DMS153 treated with DMSO at 0.1 percent for 48 hours (cell line): ENCODE measurements around the gene SLIT3.

ENCODE experiments used
- DNase-seq: peaks from one replicate; lab custom pipeline; 2025; ENCODE audit not compliant: unreplicated experiment; lab: John Stamatoyannopoulos, UW

SLIT3 gene

DNA sequence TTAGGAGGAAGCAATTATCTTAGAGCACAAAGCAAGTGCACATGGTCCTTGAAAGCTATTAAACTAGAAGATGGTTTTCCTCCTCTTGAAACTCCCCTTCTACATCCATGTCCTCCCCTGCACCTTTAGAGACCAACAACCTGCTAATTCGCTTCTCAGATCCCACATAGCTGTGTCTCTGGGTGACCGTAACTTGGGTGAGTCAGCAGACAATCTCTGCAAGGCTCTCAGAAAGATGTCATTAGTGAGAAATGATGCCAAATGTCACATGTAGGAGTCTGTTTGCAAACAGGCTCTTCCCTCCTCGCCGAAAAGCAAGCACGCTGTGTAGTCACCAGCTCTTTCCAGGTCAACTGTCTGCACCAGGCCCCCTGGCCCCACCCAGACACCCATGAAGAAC is 291.8 kb downstream of the SLIT3 start:
- no peak for DNase-seq

DNA sequence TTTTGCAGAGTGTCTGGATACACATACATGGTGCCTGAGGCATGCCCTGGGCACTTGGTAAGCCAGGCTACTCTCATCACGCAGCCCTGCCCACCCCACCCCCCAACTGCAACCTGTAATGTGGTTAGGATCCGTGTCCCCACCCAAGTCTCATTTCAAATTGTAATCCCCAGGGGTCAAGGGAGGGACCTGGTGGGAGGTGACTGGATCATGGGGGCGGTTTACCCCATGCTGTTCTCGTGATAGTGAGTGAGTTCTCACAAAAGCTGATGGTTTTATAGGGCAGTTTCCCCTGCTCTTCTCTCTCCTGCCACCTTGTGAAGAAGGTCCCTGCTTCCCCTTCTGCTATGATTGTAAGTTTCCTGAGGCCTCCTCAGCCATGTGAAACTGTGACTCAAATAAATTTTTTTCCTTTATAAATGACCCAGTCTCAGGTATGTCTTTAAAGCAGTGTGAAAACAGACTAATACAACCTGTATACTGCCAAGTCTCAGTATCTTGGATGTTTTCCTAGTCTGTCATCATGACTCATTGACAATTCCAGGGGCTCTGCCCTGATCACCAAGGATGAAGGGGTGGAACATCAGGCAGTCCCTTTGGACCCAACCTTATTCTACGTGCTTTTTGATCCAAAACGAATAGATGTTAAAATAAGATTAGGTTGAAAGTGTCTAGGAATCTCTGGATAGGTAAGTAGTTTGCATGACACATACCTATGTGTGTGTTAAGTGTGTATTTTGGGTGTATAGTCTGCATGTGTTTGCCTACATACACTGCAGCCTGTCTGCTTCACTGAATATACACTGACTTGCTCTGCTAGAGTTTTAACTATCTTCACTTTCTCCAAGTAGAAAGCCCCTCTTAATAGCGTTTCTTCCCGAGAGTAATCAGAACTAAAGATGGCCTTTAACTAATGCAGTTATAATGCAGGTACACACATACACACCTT is 293.8 kb downstream of the SLIT3 start:
- no peak for DNase-seq

DNA sequence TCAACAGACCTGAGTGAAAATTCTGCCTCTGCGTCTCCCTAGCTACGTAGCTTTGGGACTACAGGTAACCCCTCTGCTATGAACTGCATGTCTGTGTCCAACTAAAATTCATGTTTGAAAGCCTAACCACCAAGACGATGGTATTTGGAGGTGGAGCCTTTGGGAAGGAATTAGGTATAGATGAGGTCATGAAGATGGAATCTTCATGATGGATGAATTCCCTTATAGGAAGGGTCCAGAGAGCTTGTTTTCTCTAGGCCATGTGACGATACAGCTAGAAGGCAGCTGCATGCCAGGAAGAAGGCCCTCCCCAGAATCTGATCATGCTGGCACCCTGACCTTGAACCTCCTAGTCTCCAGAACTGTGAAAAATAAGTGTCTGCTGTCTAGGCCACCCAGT is 296.4 kb downstream of the SLIT3 start:
- no peak for DNase-seq

DNA sequence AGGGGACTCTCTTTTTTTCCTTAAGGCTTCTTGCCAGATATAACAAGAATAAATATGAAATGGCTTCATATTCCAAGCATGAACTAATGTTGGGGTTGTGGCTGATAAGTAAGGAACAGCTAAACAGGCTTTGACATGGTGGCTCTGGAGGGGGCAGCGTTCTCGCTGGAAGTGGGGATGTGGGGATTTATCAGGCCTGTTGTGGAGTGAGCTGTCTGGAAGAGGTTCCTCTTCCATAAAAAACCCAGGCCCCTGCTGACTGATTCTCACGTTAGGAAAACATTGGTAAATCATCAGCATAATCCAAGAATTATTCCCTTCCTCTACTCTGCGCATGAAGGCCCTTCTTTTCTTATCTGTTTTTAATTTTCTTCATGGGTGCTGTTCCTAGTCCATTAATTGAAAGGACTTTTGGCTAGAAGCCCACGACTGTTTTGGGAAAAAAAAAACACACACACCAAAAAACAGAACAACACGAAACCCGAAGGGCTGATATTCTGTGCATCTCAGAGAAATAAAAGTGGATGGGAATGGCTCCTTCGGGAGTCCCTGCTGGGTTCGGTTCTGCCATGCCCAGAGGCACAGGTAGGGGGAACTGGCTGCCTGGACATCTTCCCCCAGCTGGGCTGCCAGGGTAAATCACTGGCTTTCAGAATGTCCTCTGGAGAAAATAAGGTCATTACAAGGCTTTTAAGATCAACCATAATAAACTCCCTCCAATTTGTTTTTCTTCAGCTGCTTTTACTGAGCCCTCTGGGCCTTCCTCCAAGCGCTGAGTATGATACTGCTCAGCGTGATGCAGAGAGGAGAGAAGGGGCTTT is 297.0 kb downstream of the SLIT3 start:
- DNase-seq = no peak

DNA sequence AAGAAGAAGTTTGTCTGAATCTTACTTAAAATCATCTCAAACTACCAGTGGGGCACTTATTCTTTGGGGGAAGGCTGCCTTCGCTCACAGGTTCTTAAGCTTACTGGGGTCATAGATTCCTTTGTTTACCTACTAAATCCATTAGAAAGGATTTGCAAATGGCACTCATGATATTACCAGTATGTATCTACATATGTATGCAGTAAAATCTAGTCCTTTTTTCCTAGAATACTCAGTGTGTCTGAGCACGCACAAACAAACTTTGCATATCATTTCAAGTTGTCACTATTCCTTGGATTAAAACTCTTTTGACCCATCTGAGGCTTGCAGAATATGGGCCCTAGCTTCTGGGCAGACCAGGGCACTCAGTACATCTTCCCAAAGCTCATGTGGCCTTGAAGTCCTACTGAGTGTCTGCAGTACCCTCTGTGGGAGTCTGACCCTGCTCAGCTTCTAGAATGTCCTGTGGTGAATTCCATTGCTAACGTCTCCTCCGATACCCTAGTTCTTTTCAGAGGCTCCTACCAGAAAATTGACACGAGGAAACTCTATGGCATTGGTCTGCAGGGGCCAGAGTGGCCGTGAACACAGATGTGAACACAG is 297.9 kb downstream of the SLIT3 start:
- no peak for DNase-seq

DNA sequence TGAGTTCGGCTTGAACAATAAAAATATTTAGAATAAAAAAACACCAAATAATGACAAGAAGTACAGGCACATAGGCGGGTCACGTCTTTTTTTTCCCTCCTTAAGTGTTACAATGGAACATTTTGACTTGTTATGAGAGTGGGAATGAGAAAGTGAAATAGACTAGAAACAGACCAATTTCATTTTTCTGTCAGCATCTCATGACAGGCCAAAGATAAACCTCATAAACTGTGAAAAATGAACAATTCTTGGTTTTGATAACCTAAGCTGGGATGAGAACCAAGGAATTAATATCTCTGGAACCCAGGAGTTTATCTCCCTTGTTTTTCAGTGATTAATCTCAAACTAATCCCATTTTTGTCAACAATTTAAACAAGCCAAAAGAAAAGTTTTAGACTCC is 299.5 kb downstream of the SLIT3 start:
- no peak for DNase-seq

DNA sequence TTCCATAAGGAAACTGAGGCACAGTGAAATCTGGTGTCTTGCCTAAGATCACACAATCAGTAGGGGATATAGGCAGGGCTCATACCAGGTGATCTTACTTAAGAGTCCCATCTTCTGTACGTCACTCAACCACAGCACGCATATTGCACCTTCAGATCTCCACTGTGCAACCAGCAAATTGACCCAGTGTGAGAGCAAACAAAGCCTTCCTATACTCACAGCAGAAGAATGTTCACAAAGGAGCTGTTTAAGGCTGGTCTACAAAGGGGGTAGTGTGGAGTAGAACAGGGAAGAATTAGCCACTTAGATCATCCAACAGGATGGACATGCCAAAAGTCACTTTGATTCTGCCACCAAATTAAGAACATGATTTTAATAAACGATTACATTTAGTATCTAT is 305.9 kb downstream of the SLIT3 start:
- no peak for DNase-seq

DNA sequence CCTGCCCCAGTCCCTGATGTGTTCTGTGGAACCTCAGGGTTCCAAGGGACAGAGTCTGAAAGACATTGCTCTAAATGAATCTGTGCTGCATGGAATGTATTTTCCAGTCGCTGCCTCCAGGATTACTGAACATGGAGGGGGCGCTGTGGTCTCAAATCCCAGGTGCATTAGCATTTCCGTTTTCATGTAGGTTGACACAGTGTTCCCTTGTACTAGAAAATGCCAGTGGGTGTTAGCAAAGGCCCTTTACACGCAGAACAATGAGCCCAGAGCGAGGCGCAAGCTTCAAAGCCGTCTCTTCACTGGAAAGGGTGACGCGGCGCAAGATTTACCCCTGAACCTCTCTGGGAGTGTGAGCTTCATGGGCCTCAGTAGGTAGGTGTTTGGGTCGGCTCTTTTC is 308.3 kb downstream of the SLIT3 start:
- DNase-seq = no peak

DNA sequence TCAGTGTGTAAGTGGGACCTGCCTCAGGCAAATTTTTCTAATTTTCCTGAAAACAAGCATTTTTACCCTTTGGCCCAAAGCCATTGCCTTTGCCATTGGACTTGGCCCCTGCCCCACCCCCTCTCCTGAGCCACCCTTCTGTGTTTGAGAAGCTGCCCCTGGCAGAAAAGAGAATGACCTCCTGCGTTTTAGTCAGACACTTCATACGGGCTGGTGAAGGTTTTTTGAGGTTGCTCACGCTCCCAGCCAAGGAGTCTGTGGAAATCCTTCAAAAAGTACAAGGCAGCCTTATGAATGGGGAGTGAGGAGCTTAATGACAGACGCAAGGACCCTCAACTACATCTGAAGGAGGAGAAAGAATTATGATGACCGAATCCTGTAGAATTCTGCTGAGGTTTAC is 308.9 kb downstream of the SLIT3 start:
- DNase-seq = no peak

DNA sequence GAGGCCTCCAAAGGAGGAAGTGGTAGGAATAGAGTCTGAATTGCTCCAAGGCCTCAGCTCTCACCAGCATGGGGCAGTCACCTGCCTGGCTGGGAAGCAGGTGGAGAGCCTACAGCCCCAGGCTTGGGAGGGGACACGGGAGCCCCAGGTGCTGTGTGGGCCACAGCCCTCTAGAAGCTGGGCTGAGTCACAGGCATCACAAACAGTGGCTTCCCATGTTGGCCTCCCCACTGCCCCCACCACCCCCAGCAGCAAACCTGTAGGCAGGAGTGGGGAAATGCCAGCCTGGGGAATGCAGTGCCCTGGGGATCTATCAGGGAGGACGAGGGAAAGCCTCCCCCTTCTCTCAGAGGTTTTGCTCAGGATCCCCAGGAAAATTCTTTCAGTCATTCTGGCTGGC is 309.6 kb downstream of the SLIT3 start:
- DNase-seq = no peak

DNA sequence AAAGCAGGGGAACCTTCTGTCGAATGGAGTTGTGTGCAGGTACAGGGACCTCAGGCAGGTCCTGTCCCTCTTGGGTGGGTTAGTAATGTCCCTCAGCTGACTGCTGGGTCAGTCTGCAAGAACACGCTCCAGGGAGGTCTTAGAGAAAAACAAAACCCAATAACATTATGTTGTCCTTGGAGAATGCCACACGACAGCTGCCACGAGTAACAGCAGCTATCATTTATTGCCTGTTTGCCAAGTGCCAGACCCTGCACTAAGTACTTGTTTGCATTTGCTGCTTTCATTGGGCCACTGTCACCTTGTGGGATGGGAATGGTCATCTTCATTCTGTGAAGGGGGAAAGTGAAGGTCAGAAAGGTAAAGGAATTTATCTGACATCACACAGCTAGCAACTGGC is 310.3 kb downstream of the SLIT3 start:
- no peak for DNase-seq

DNA sequence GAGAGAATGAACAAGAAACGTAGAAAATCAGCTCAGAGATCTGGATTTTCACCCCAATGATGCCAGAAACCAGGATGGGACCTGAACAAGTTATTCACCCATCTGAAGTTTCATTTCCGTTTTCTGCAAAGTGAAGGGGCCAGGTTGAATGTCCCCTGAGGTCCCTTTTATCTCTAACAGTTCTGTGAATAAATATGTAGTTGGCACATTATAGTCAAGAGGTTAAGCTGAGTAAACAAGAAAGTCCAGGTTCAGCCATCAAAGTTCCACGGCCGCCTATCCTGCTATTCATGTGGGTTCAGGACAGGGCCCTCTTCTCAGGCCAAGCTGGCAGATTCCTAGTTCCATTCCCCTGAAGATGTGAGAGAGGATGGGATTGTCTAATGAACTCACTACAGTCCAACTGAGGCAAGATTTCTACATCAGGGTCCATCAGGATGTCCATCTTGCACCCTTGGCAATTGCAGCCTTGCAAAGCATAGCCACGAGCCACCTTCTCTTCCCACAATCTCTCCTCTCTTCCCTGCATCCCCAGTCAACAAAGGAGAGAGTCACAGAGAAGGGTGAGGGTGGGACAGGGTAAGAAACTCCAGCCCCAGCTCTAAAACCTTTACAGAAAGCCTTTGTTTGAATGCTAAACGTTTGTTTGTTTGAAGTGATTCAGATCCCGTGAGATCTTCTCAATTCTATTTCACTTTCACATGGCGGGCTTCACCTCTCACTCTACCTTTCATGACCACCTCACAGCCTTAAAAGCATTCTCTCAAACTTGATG is 311.0 kb downstream of the SLIT3 start:
- no peak for DNase-seq

DNA sequence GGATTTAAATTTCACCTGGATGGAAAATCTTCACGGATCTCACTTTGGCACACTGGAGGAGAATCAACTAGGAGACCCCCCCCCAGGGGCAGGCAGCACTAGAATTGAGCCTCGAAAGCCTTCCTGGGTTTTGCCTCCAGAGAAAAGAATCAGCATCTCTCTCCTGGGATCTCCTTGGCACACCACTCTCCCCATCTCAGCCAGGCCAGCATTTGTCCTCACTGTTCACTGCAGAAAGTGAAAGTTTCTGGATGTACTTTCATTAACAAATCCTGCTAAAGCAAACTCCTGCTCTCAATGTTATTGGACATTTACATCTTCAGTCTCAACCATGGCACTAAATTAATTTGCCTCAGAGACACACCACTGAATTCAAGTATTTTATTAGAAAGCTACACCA is 312.2 kb downstream of the SLIT3 start:
- no peak for DNase-seq

DNA sequence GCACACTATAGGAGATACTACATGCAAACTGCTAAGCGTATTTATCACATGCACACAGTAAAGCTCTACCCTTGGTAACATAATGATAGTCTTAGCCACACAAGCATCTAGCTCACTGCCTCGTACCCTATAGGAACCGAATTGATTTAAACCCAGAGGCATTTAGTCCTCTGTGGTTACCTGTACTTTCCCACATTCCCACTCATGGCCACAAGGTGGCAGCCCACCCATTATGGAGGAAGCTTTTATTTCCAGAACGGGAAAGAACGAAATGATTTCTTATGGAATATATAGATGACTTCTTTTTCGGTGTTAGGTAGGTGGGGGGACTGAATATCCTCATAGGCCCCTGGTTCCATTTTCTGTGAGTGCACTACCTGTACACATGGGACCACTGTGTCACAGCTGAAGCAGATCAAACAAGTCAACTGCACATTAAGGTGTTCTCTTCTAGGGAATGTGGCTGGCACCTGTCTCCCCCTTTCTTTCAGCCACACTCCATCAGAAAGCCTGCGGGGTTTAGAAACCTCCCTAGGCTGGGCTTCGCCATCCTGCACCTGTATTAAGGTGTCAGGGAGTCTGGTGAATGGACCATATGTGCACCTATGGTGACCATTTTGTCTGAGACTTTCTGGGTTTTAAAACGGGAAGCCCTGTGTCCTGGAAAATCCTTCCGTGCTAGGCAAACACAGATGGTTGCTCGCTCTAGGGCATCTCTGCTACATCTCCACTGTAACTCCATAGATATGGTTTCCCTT is 313.2 kb downstream of the SLIT3 start:
- no peak for DNase-seq

DNA sequence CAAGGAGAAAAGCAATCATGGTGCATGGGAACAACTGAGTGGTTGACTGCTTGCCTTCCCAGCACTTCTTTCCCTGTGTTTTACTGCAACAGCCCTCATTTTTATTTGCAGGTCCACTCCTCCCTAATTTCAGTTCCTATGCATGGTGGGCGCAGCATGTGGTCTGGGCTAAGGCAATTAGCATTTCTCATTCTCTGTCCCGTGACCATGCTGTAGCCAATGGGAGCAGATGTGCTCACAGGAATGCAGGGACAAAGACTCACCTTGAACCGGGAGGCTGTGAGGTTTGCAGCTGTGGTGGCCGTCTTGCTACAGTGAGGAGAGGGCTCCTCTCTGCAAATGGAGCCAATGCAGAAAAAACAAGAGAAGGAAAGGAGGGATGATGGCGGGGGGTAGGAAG is 315.5 kb downstream of the SLIT3 start:
- no peak for DNase-seq

DNA sequence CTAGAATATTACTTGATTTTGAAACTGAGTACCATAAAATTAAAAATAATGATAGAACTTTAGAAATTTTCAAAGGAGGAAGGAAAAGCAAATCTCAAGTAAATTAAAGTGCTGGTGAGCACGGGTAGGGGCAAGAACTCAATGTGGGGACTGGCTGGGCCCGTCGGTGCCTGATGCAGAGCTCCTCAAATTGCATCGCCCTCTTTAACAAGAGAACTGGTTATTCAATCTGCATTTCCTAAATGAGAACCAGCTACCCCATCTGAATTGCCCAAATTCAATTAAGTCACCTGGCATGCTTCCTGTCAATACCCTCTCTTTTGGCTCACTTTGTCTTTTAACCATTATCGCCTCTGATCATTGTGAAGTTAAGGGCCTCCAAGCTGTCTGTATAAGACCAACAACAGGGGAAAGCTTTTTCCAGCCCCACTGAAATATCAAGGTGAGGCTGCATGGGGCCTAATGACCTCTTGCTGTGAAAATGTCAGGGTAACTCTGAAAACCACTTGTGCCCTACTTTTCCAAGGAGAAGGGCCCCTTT is 316.7 kb downstream of the SLIT3 start:
- no peak for DNase-seq

DNA sequence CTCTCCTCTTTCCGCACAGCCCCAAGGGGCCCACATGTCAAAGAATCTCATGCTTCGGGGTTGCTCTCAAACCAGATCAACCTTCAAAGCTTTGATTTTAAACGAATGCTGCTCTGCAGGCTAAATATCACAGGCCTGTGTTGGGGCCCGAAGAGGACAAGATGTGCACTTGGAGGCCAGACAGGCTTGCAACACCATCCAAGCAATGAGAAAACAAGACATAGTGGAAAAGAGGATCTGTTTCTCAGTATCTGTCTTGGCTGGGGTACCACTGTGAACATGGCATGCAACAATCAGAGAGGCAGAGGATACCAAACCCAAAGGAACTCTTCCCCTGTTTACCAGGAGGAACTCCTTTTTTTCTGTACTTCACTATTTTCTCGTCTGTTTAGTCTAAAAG is 321.8 kb downstream of the SLIT3 start:
- no peak for DNase-seq

DNA sequence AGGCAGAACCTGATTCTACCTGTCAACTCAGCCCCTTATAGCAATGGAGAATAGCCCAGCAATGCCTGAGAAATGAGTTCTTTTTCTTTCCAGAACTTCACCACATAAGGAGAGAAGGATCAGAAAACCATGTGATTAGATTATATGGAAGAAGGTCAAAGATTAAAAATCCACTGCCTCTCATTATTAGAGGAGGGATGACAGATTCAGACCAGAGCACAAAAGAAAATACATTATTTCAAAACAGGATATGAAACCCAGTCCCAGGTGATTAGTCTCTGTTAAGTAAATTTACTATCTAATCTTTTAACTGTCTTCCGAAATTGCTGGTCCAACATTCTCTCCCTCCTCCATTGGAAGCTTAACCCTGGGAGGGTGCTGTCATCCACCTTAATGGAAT is 322.4 kb downstream of the SLIT3 start:
- DNase-seq = no peak

DNA sequence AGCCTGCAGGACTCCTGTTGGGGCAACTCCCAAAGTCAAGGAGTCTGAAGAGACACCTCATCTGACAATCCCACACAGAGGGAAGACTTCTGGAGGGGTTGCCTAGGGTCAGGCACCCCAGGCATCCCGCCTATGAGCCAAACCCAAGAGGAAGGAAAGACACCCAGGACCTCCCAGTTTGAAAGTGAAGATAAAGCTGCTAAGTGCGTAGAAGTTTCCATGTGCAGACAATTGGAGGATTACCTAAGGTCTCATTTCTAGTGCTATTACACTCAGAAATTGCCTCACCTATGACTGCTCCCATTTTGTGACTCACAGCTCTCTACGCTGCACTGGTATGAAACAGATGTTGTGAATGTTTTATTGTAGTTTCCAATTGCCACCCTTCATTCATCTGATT is 322.9 kb downstream of the SLIT3 start:
- no peak for DNase-seq

DNA sequence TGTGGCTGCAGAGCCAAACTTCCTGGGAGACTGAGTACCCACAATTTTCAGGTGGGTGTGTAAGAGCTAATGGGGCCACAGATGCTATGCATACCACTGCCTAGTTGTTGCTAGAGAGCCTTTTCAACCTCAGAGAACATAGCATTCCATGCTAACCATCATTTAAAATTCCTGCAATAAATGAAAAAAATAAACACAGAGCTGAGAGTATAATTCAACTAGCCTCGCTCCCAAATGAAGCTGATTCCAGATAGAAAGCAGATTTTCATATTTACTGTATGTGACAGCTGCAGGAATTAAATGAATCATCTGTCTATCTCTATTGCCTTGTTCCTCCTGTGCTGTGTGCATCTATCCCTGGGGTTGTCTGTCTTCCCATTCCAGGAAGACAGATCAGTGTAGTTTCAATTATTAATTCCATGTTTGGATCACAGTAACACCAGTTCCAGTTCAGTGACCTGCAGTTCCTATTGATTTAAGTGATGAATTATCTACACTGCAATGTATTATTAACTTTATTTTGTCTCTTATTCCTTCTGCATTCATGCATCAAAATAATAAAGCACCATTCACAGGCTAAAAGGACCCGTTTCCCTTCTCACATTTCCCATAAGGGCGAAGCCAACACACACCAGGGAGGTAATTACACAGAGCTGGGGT is 324.5 kb downstream of the SLIT3 start:
- no peak for DNase-seq
